PC-3 (cell line): ENCODE results near the gene CDC7.

Experiments used
- CTCF ChIP-seq: fragments of 300-600 bp; sonication (generic); conservative IDR thresholded peaks from 2 replicates; pipeline ENCODE4 v1.5.1; 2017; ENCODE audit warnings: antibody characterized with exemption, low read depth, mild to moderate bottlenecking, low read length
- EZH2 ChIP-seq: fragments of 300-600 bp; sonication (generic); IDR thresholded peaks from one replicate; pipeline ENCODE4 v1.6.1; 2017; ENCODE audit warnings: antibody characterized with exemption, mild to moderate bottlenecking, low read length; ENCODE audit not compliant: unreplicated experiment
- EZH2phosphoT487 ChIP-seq: fragments of 300-600 bp; sonication (generic); IDR thresholded peaks from 2 replicates; pipeline ENCODE4 v1.6.1; 2018; ENCODE audit warnings: mild to moderate bottlenecking, antibody characterized with exemption, low read length, borderline replicate concordance

- TF ChIP-seq EZH2 (no peak), CTCF (no peak), EZH2phosphoT487 (no peak)
Measured at GRCh38 chr1:91555821-91556531, 55.3 kb downstream of the CDC7 start.
